AG04449 (cell line): Measurements from ENCODE around the gene SLC37A3.

Source experiments
- CTCF ChIA-PET: fragments of 350-600 bp; formaldehyde crosslinking; extraction: SDS; loops from one replicate; lab custom pipeline; 2021; ENCODE audit warnings: antibody characterized with exemption; lab: Yijun Ruan, JAX
- POLR2A ChIA-PET: fragments of 400-600, 350-600 bp; formaldehyde crosslinking; extraction: SDS; loops from one replicate; lab custom pipeline; 2020; ENCODE audit warnings: antibody characterized with exemption, inconsistent platforms; lab: Yijun Ruan, JAX
- DNase-seq: peaks from one replicate; pipeline ENCODE4 v3.0.0-alpha.2; 2010; ENCODE audit warnings: low read depth, low spot score
- H3K4me3 ChIP-seq: 2 replicates; pipeline ENCODE4 v1.5.1; 2011; ENCODE audit warnings: low read depth, mild to moderate bottlenecking, control low read depth, low read length
- TF ChIP-seq, protein P1 (sequence below): IDR thresholded peaks from one replicate; pipeline ENCODE4 v1.5.1; 2011; ENCODE audit warnings: mild to moderate bottlenecking, moderate library complexity, low read length, control low read depth, inconsistent platforms; ENCODE audit not compliant: insufficient read depth; ENCODE audit errors: missing control alignments

Gene SLC37A3

DNA sequence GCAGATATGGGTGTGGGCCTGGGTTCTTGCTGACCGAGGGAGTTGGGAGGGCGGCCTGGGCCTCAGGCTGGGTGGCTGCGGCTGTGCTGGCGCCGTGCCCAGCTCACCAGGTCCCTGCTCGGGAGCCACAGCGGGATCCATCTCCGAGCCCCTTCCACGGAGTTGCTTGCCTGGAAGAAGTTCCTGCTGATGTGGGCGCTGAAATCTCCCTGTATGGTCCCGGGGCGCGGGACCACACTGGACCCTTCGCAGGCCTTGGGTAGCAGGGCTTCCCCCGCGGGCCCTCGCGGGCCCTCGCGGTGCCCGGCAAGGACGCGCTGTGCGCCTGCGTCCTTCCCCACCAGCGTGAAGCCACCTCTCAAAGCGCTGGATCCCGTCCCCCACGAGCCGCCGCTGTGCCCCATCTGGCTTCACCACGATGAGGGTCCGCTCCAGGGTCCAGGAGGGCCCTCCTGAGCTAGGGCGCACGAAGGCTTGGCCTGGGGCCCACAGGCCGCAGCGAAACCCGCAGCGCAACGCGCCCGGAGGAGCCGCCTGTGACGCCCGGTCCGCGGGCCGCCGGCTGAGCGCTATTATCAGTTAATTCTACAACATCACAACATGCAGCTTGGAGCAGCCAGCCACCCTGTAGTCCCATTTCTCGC lies 37.0 kb upstream of the SLC37A3 start:
- no peak for DNase-seq
- ChIA-PET CTCF (interaction anchor here (0.9 kb wide), 1 partner anchor 9 kb away, joined by 4 read pairs; no protein-coding TSS in a partner anchor), POLR2A (no interaction called here)
- TF ChIP-seq, protein P1, sequence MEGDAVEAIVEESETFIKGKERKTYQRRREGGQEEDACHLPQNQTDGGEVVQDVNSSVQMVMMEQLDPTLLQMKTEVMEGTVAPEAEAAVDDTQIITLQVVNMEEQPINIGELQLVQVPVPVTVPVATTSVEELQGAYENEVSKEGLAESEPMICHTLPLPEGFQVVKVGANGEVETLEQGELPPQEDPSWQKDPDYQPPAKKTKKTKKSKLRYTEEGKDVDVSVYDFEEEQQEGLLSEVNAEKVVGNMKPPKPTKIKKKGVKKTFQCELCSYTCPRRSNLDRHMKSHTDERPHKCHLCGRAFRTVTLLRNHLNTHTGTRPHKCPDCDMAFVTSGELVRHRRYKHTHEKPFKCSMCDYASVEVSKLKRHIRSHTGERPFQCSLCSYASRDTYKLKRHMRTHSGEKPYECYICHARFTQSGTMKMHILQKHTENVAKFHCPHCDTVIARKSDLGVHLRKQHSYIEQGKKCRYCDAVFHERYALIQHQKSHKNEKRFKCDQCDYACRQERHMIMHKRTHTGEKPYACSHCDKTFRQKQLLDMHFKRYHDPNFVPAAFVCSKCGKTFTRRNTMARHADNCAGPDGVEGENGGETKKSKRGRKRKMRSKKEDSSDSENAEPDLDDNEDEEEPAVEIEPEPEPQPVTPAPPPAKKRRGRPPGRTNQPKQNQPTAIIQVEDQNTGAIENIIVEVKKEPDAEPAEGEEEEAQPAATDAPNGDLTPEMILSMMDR = no peak
- H3K4me3 ChIP-seq = no peak overlapping the region

DNA sequence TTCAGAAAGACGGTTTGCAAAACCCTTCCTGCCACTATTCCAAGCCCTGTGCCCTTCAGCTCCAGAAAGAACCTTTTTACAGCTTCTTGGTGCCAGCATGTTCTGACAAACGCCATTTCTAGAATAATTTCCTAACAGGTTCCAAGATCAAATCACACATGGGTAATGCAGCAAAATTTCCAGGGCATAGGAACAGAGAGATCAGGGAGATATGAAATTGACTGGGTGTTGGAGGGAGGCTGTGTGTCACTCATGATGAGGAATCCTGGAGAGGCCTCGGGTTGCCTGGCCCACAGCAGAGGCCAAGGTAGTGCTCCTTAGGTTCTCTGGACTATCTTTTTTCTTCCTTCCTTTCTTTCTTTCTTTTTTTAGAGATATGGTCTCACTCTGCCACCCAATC lies 35.1 kb upstream of the SLC37A3 start:
- POLR2A ChIA-PET = no interaction called here
- H3K4me3 ChIP-seq = no peak overlapping the region
- CTCF ChIA-PET = no interaction called here
- TF ChIP-seq, protein P1 = no peak
- no peak for DNase-seq

DNA sequence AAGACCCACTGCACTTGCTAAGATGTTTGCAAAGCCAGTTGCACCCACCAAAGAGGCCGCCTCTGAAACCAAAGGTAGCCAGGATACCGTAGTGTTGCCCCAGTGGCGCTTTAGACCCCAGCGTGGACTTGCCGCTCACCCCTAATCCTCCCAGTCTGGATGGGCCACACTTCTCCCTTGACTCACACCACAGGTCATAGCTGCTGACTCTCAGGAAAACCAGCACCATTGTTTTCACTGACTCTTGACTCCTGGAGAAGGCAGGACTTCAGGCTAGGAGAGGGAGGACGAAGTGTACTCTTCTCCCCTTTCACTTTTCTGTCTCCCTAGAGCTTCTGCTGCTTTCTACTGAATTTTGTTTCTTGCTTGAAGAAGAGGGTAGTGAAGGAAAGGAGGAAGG lies 27.8 kb upstream of the SLC37A3 start:
- POLR2A ChIA-PET = no interaction called here
- TF ChIP-seq, protein P1 = no peak
- CTCF ChIA-PET = no interaction called here

DNA sequence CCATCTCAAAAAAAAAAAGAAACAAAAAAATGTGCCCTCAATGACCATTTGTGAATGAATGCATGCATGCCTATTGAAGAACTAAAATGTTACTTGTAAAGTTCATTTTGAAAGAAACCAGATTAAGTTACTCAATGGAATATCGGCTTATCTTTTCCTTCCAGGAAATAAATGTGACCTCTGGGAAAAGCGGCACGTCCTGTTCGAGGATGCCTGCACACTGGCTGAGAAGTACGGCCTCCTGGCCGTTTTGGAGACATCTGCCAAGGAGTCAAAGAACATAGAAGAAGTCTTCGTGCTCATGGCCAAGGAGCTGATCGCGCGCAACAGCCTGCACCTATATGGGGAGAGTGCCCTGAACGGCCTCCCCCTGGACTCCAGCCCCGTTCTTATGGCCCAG lies 27.4 kb upstream of the SLC37A3 start:
- TF ChIP-seq, protein P1 = no peak
- CTCF ChIA-PET = no interaction called here
- no peak overlapping the region for H3K4me3 ChIP-seq
- POLR2A ChIA-PET = no interaction called here
- DNase-seq = no peak

More for the DNA sequence above, 27.8 kb upstream of the SLC37A3 start:
- no peak overlapping the region for H3K4me3 ChIP-seq
- no peak for DNase-seq

DNA sequence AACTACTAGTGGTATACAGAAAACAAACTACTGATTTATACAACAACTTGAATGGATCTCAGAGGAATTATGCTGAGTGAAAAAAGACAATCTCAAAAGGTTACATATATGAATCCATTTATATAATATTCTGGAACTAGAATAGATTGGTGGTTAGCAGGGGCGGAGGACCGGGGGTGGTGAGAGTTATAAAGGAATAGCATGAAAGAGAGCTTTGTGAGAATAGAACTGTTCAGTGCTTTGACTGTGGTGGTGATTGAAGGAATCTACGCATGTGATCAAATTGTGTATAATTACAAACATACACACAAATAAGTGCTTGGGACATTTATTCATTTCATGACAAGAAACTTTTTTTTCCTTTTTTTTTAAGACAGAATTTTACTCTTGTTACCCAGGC lies 25.2 kb upstream of the SLC37A3 start:
- TF ChIP-seq, protein P1 = no peak
- H3K4me3 ChIP-seq = no peak overlapping the region
- ChIA-PET CTCF (no interaction called here), POLR2A (no interaction called here)
- no peak for DNase-seq

DNA sequence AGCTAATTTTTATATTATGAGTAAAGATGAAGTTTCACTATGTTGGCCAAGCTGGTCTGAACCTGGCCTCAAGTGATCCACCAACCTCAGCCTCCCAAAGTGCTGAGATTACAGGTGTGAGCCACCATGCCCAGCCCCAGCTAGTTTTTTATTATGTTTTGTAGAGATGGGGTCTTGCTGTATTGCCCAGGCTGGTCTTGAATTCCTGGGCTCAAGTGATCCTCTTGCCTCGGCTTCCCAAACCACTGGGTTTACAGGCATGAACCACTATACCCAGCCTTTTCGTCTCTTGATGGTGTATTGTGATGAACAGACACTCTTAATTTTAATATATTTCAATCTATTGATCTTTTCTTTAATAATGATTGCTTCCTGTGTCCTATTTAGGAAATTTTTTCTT lies 23.2 kb upstream of the SLC37A3 start:
- H3K4me3 ChIP-seq = no peak overlapping the region
- CTCF ChIA-PET = no interaction called here
- POLR2A ChIA-PET = no interaction called here
- DNase-seq = no peak
- TF ChIP-seq, protein P1 = no peak
